CD1c-positive myeloid dendritic cell (primary cell): ENCODE data around the gene FEZF1.
"Not testable (repeated sequence)": the region's sequence is repeated elsewhere in the genome, so short reads cannot be mapped to it uniquely, and the experiment has no call there.

Source experiments
- DNase-seq: peaks from one replicate; pipeline ENCODE4 v3.0.0-alpha.2; 2016; ENCODE audit errors: extremely low spot score

Gene FEZF1

GRCh38 chr7:122307228-122307621, 2.7 kb upstream of the FEZF1 start:
- DNase-seq, result no peak

DNA sequence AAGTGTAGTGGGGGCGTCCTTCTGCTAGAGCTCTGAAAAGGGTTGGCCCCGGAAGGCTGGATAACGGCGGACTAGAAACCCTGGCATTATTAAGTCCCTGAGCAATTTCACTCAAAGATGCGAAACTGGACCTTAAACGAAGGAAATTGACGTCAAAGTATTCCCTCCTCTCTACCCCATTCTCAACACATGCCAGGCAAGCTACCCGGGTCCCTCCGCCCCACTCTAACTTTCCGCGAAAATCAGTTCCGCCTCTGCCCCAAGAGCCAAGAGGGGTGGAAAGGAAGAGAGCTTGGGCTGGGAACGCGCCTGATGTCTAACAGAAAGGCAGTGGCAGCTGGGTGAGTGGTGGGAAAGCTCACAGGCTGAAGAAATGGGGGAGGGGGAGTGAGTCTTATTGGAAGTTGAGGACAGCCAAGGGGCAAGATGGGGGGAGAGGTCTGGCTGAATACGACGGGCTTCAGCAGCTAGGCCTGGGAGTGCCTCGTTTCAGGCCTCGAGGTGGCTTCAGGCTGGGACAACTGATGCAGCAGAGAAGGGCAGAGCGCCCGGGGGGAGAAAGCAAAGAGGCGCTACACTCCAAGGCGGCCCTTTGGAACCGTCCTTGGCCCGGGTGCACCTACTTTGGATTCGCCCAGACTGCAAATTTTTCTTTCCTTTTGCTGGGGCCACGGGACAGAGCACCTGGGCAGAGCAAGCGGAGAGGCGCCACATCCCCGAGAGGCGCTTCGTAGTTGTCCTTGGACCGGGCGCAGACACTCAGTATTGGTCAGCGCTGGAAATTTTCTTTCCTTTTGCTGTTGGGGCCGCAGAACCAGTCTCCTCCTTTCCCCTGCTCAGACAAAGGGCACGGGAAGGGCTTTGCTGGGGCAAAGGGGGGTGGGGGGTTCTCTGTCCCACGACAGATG, 2.0 kb upstream of the FEZF1 start:
- DNase-seq, result no peak

- no peak for DNase-seq
Measured at GRCh38 chr7:122305475-122306319, 1.1 kb upstream of the FEZF1 start.

GRCh38 chr7:122304996-122305421, 459 bp upstream of the FEZF1 start:
- no peak for DNase-seq

DNA sequence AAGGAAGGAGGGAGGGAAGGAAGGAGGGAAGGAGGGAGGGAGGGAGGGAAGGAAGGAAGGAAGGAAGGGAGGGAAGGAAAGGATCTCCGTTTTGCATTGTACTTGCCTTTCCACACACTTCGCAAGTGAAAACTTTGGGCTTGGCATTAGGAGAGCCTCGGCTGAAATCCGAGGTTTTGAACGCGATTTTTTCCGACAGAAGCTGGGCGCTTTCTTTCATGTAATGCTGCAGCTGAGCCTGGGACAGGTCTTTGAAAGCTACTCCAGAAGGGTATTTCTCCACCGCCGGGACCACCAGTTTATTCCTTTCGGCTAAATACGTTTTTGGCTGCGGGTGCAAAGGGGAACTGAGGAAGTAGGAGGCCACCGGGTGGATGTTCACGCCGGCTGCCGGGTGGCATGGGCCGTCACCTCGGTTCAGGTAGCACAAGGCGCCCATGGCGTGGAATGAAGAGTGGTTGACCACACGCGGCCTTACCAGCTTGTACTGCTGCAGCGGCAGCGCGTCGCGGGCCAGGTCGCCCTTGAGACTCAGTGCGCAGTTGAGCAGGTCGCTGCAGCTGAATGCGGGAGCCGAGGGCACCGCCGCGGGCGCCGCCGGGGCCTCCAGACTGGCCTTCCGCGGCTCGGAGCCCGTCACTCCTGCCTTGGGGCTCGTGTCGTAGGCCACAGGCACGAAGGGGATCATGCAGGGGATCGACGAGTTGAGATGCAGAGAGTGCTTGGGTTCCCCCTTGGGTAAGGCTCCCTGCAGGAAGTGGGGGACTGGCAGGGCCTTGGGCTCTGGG, 825 bp downstream of the FEZF1 start:
- DNase-seq, result no peak

DNA sequence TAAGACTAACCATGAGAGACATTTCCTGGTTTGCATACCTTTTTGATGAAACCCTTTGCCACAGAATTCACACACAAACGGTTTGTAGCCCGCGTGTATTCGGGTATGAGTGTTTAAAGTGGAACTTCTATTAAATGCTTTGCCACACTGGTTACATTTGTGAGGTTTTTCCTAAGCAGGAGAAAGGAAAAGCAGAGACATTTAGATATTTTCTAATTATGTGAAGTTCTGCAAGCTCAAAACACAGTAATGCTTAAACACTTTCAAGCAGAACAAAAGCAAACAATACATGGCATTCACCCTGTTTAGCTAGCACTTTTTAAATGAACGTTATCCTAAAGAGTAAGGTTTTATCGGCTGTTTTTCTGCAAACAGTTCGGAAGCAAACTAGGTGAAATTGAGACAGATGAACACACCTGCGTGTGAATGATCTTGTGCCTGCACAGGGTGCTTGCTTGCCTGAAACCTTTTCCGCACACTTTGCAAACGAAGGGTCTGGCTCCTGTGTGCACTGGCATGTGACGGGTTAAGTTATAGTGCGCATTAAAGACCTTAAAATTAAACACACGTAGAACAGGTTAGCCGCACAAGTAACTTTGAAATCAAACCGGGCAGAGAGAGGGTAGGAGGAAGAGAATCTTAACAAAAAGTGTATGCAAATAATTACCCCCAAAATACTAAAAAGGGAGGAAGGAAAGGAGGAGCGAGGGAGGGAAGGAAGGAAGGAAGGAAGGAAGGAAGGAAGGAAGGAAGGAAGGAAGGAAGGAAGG, 1.6 kb downstream of the FEZF1 start:
- DNase-seq, result no peak

GRCh38 chr7:122301858-122302760, 2.4 kb downstream of the FEZF1 start:
- DNase-seq, result no peak

DNA sequence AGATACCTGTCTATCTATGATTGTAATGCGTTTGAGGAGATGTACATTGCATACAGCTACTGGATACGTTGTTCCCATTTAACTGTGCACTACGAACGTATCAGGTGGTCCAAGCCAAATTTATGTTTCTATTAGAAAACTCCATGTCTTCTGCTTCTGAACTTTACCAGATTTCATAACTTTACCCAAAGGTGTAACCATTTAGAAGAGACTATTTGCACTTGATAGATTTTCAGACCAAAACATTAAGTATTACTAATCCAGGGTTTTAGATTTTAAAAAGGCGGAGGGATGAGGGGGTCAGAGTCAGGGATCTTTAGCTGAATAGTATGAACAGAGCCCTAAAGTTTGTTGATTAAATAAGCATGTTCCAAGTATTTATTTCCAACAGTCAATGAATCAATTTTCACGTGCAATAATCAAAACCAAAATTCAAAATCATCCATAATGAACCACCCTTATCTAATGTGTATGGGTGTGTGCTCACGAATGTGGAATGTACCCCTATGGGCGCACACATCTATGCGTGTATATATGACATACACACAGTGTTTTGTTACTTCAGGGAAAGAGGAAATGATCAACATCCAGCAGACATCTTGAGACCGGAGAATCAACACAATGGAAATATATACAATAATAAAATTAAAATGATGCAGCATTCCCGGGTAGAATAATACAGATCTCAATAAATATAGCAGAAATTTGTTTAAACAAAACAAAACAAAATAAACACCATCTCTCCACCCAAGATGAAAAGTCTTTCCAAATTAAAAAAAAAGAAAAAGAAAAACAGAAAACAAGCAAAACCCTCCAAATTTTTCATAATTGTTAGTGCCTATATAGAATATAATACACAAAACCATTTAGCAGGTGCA, 3.4 kb downstream of the FEZF1 start:
- DNase-seq, result no peak

- DNase-seq, result no peak
Measured at GRCh38 chr7:122300211-122300932, 4.2 kb downstream of the FEZF1 start.

GRCh38 chr7:122299624-122300210, 4.8 kb downstream of the FEZF1 start:
- no peak for DNase-seq

DNA sequence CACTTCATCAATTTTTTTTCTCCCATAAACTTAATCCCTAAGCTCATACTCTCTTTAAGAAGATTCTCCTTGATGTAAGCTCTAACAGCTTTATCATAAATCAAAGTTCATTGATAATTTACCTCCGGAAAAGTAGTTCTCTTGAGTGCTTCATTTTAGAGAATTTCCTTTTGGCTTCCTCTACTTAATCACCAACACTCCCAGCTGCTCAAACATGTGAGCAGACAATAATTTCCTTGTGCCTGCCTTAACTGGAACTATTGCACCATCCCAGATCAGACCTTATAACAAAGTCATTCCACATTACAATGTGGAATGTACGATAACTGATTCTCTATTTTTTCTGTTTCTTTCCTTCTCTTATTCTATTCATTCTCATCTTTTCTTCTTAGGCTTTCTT, 5.9 kb downstream of the FEZF1 start:
- no peak for DNase-seq

- DNase-seq, result no peak
Measured at GRCh38 chr7:122298131-122298530, 6.4 kb downstream of the FEZF1 start.

GRCh38 chr7:122291189-122291588, 13.4 kb downstream of the FEZF1 start:
- no peak for DNase-seq

DNA sequence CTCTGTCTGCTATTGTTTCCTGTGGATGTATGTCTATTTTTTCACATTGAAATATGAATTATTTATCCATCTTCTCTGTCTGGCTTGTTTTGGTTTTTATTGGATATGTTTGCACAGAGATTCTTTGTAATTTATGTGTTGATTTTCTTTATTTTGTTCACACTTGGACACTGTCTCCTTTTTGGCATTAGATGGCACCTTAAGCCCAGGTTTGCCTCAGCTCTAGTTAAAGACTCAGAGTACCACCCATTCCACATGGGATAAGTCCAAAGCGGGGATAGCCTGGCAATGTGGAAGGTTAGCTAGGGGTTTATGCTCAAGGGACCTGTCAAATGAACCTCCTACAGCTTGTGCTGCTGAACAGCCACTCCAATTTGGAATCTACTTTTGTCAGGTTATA, 14.1 kb downstream of the FEZF1 start:
- DNase-seq, result no peak

DNA sequence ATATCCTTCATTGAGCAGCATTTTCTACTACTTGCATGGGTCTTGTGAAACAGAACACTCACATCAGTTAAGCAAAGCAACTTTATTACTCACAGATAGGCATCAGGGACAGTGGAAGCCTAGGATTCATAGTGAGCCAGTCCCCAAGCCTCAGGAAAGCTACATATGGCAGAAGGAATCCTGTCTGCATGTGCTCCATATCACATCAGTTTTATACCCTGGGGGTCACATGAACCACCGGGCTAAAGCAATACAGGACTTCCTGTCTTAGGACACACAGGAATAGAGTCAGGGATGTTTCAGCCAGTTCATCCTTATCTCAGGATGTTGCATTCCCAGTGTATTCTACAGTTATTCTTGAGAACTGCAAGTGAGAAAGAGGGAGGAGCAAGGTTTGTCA, 15.1 kb downstream of the FEZF1 start:
- no peak for DNase-seq

DNA sequence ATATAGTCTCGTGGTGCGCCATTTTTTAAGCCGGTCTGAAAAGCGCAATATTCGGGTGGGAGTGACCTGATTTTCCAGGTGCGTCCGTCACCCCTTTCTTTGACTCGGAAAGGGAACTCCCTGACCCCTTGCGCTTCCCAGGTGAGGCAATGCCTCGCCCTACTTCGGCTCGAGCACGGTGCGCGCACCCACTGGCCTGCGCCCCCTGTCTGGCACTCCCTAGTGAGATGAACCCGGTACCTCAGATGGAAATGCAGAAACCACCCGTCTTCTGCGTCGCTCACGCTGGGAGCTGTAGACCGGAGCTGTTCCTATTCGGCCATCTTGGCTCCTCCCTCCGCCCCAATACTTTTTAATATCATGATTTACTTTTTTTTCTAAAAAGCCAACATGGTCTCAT, 19.9 kb downstream of the FEZF1 start:
- DNase-seq, result not testable (repeated sequence)

GRCh38 chr7:122273117-122273516, 31.4 kb downstream of the FEZF1 start:
- no peak for DNase-seq

GRCh38 chr7:122269241-122269640, 35.3 kb downstream of the FEZF1 start:
- DNase-seq, result no peak
